HepG2 (cell line): ENCODE data around the gene COBLL1. TPM values are rescaled to one million over a fixed set of nuclear protein-coding genes. Genes with fewer than 3 reads are reported as not detected.

Source experiments
- ADNP ChIP-seq: sonication (generic); formaldehyde crosslinking; IDR thresholded peaks from 2 replicates; pipeline ENCODE4 v1.4.0; 2020; ENCODE audit warnings: missing genetic modification reagents
- AGO2 ChIP-seq: fragments of 200-400 bp; formaldehyde crosslinking; optimal IDR thresholded peaks from 2 replicates; pipeline ENCODE3; 2017; ENCODE audit warnings: mild to moderate bottlenecking, low read depth, low read length, moderate library complexity
- NR2F1 ChIP-seq, 2 experiments: fragments of 450-650 bp in 1 of 2; formaldehyde crosslinking in 1 of 2; IDR thresholded peaks; 2 replicates each; pipeline versions ENCODE4 v1.5.0 to v1.6.1; 2016 to 2020; ENCODE audit warnings: mild to moderate bottlenecking in 1 of 2, missing compliant biosample characterization in 1 of 2, missing genetic modification reagents in 1 of 2, moderate library complexity in 1 of 2
- NR2F6 ChIP-seq, 2 experiments: IDR thresholded peaks; 2 replicates each; pipeline ENCODE4 v1.6.1; 2016; ENCODE audit warnings: antibody characterized with exemption in 1 of 2, mild to moderate bottlenecking in 1 of 2
- POLR2A ChIP-seq, 2 experiments: IDR thresholded peaks; 2 replicates each; pipeline ENCODE4 v1.6.1; 2011; ENCODE audit warnings: low read depth in 2 of 2, low read length in 2 of 2, mild to moderate bottlenecking in 1 of 2, moderate library complexity in 1 of 2; ENCODE audit not compliant: insufficient read depth in 1 of 2
- POLR2AphosphoS5 ChIP-seq: IDR thresholded peaks from 2 replicates; pipeline ENCODE4 v1.6.1; 2012; ENCODE audit warnings: low read depth, low read length
- RBFOX2 ChIP-seq: fragments of 200-400 bp; formaldehyde crosslinking; IDR thresholded peaks from 2 replicates; pipeline ENCODE4 v1.6.1; 2017; ENCODE audit warnings: low read depth, mild to moderate bottlenecking, low read length
- SP5 ChIP-seq: IDR thresholded peaks from 2 replicates; pipeline ENCODE4 v1.6.1; 2016; ENCODE audit warnings: low read depth, borderline replicate concordance
- XRCC5 ChIP-seq: fragments of 200-400 bp; formaldehyde crosslinking; optimal IDR thresholded peaks from 2 replicates; pipeline ENCODE3; 2017; ENCODE audit warnings: mild to moderate bottlenecking, low read length
- ZMYM3 ChIP-seq: sonication (generic); formaldehyde crosslinking; IDR thresholded peaks from 2 replicates; pipeline ENCODE4 v1.5.1; 2020; ENCODE audit warnings: mild to moderate bottlenecking, missing genetic modification reagents
- ZNF121 ChIP-seq: sonication (generic); formaldehyde crosslinking; IDR thresholded peaks from 2 replicates; pipeline ENCODE4 v1.5.0; 2020; ENCODE audit warnings: mild to moderate bottlenecking, missing genetic modification reagents
- ZNF280D ChIP-seq: sonication (generic); formaldehyde crosslinking; IDR thresholded peaks from 2 replicates; pipeline ENCODE4 v1.5.1; 2020; ENCODE audit warnings: mild to moderate bottlenecking, missing genetic modification reagents
- polyA plus RNA-seq, 8 experiments: library from polyadenylated mRNA; depleted of rRNA in 3 of 8; stranded (reverse) in 7 of 8; unstranded in 1 of 8; fragments of >200 nt; fragmentation: Illumina TruSeq in 4 of 8; extraction: Trizol in 4 of 8; gene quantifications; 2 replicates each; pipeline versions ENCODE4 v1.2.1 to v1.2.3, GENCODE V29; 2011 to 2016; ENCODE audit warnings: low read depth in 4 of 8, missing spikeins in 1 of 8, mixed read lengths in 1 of 8; ENCODE audit not compliant: insufficient read depth in 1 of 8
- total RNA-seq, 5 experiments: library from RNA; depleted of rRNA; stranded (reverse); fragments of >200 nt; fragmentation: Illumina TruSeq; extraction: Trizol; gene quantifications; 2 replicates each; pipeline ENCODE4 v1.2.3, GENCODE V29; 2016; ENCODE audit warnings: low read depth in 1 of 5
- TF ChIP-seq, protein P1 (sequence below): IDR thresholded peaks from 2 replicates; pipeline ENCODE4 v1.6.1; 2016; ENCODE audit warnings: low read depth

COBLL1 gene
- total and polyA plus RNA-seq, 2 of the 13 experiments (the other 11 are each of a cell fraction or from before 2014, with no cell fraction given): 32.6 to 86.8 TPM

DNA sequence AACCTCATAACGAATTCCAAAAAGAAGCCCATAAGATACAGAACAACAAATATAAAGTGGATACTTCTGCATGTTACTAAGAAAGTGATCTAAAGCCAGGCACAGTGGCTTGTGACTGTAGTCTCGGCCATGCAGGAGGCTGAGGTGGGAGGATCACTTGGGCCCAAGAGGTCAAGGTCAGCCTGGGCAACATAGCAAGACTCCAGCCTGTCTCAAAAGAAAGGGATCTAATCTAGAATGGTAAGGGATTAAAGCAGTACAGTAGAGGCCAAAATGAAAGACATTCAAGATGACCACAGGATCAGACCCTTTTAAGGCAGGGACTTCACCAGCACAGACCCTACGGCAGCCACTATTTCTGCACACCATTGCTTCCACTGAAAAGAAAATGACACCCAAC is 3.8 kb downstream of the COBLL1 start (continued):
- peak; percentile 63; the same call in 1 of the 2 replicates for TF ChIP-seq ZNF280D (CRISPR knock-in tag)
- peak; percentile 85 for TF ChIP-seq ZMYM3
- TF ChIP-seq POLR2AphosphoS5: 0 out of 2 replicates have a peak, but pooled peaks have one; percentile 25
- TF ChIP-seq POLR2A (IDR thresholded peaks at IDR 0.05; ENCODE audit: insufficient read depth in 1 of 2, low read depth in 2 of 2, low read length in 2 of 2): peak in 1 of 2 experiments; percentile 33; a peak in 1 of 4 replicates
- 0 out of 2 replicates have a peak, but pooled peaks have one; percentile 62 for TF ChIP-seq ADNP (CRISPR knock-in tag)
- TF ChIP-seq AGO2: peak; percentile 4
- TF ChIP-seq, protein P1, sequence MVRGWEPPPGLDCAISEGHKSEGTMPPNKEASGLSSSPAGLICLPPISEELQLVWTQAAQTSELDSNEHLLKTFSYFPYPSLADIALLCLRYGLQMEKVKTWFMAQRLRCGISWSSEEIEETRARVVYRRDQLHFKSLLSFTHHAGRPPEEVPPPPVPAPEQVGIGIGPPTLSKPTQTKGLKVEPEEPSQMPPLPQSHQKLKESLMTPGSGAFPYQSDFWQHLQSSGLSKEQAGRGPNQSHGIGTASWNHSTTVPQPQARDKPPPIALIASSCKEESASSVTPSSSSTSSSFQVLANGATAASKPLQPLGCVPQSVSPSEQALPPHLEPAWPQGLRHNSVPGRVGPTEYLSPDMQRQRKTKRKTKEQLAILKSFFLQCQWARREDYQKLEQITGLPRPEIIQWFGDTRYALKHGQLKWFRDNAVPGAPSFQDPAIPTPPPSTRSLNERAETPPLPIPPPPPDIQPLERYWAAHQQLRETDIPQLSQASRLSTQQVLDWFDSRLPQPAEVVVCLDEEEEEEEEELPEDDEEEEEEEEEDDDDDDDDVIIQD (CRISPR knock-in tag): no peak
- peak; percentile 99 for TF ChIP-seq ZNF121 (CRISPR knock-in tag)
- TF ChIP-seq XRCC5: no peak
- peak; percentile 68; the same call in 1 of the 2 replicates for TF ChIP-seq NR2F6 (IDR thresholded peaks at IDR 0.05)
- TF ChIP-seq NR2F6 (CRISPR knock-in tag; IDR thresholded peaks at IDR 0.05): peak; percentile 74
- peak in 1 of 2 experiments; percentile 66; a peak in 2 of 4 replicates for TF ChIP-seq NR2F1 (CRISPR knock-in tag; IDR thresholded peaks at IDR 0.05)
- peak; percentile 50; the same call in 1 of the 2 replicates for TF ChIP-seq RBFOX2
- 0 out of 2 replicates have a peak, but pooled peaks have one; percentile 16 for TF ChIP-seq SP5 (CRISPR knock-in tag)
